Lung (tissue), 12 donors: Measurements from ENCODE around the gene SLC12A3. TPM values are rescaled to one million over a fixed set of nuclear protein-coding genes. Genes with fewer than 3 reads are reported as not detected.
"Not testable (repeated sequence)": the region's sequence is repeated elsewhere in the genome, so short reads cannot be mapped to it uniquely, and the experiment has no call there.

Experiments used
- ATAC-seq: fragments of 200-7000 bp; cut with Tn5 transposase; one replicate; pipeline ENCODE4 v1.9.1; 2020; ENCODE audit warnings: moderate number of reproducible peaks; ENCODE audit not compliant: insufficient read depth, low FRiP score
- DNase-seq, 3 donors: peaks; one replicate each; pipeline ENCODE4 v3.0.0-alpha.2; 2013 to 2017
- H3K27ac ChIP-seq, 2 donors: one replicate each; pipeline ENCODE4 v1.5.1; 2013; ENCODE audit warnings: mild to moderate bottlenecking in 2 of 2, moderate library complexity in 2 of 2, control low read depth in 1 of 2, inconsistent platforms in 1 of 2, low read depth in 1 of 2, low read length in 1 of 2
- H3K27me3 ChIP-seq, 3 donors: one replicate each; pipeline ENCODE4 v1.5.1; 2013; ENCODE audit warnings: low read length in 2 of 3; ENCODE audit not compliant: control insufficient read depth in 3 of 3, insufficient read depth in 3 of 3
- H3K36me3 ChIP-seq, 4 donors: one replicate each; pipeline ENCODE4 v1.5.1; 2013; ENCODE audit warnings: low read length in 4 of 4, mild to moderate bottlenecking in 1 of 4, moderate library complexity in 1 of 4; ENCODE audit not compliant: control insufficient read depth in 4 of 4, insufficient read depth in 4 of 4
- H3K4me1 ChIP-seq, 5 donors: one replicate each; pipeline ENCODE4 v1.5.1; 2013; ENCODE audit warnings: low read length in 5 of 5, mild to moderate bottlenecking in 2 of 5, moderate library complexity in 1 of 5; ENCODE audit not compliant: control insufficient read depth in 5 of 5, insufficient read depth in 5 of 5
- H3K4me3 ChIP-seq: one replicate; pipeline ENCODE4 v1.5.1; 2013; ENCODE audit warnings: mild to moderate bottlenecking, control low read depth, moderate library complexity
- H3K9ac ChIP-seq, 2 donors: one replicate each; pipeline ENCODE4 v1.5.1; 2013; ENCODE audit warnings: low read length in 2 of 2, control low read depth in 1 of 2; ENCODE audit not compliant: insufficient read depth in 1 of 2
- H3K9me3 ChIP-seq, 4 donors: one replicate each; pipeline ENCODE4 v1.5.1; 2013; ENCODE audit warnings: low read length in 3 of 4, mild to moderate bottlenecking in 1 of 4, moderate library complexity in 1 of 4; ENCODE audit not compliant: control insufficient read depth in 4 of 4, insufficient read depth in 3 of 4
- CTCF ChIP-seq: IDR thresholded peaks from 2 replicates; pipeline ENCODE4 v1.5.1; 2012; ENCODE audit warnings: mild to moderate bottlenecking; ENCODE audit errors: control extremely low read depth, extremely low read depth
- WGBS, 2 donors: extraction: QIAGEN DNeasy Blood & Tissue Kit; methylation state at CpG; one replicate each; pipeline ENCODE4 v1.1.7; 2013; 5-methylcytosine and 5-hydroxymethylcytosine counted together
- polyA plus RNA-seq, 2 donors: library from polyadenylated mRNA; stranded (reverse); fragments of 200-250 nt; gene quantifications; one replicate each; pipeline ENCODE4 v1.2.1, GENCODE V29; 2013
- total RNA-seq, 2 donors: library from RNA; depleted of rRNA in 1 of 2; stranded (reverse); fragments of >200 nt in 1 of 2; gene quantifications; one replicate each; pipeline ENCODE4 v1.2.1, GENCODE V29; 2014 to 2021
- donor health status: control.
- donor health status: control.
- donor health status: Bipolar disorder and iron deficiency.
- donor health status: healthy.
- donor health status: DM: yes; HTN: yes; CAD: no.

Gene SLC12A3
- total and polyA plus RNA-seq, 4 donors = 0.04 to 0.07 TPM; not detected in 2

- WGBS, 2 donors = 91 to 100% methylated on average over 2 of the region's 2 CpGs
- ATAC-seq (no peak), DNase-seq (no peak)
- H3K27ac ChIP-seq = no peak overlapping the region
- H3K9ac ChIP-seq = no peak overlapping the region
- TF ChIP-seq CTCF = no peak
- H3K4me1 ChIP-seq = no peaks in the 10 kb centered on the region
- no peaks in the 10 kb centered on the region for H3K36me3 ChIP-seq
- H3K9me3 ChIP-seq = no peaks in the 10 kb centered on the region
- no peak overlapping the region for H3K4me3 ChIP-seq
- no peaks in the 10 kb centered on the region for H3K27me3 ChIP-seq
These were observed 18.6 kb downstream of the SLC12A3 start for GRCh38 chr16:56883586-56883985.

DNA sequence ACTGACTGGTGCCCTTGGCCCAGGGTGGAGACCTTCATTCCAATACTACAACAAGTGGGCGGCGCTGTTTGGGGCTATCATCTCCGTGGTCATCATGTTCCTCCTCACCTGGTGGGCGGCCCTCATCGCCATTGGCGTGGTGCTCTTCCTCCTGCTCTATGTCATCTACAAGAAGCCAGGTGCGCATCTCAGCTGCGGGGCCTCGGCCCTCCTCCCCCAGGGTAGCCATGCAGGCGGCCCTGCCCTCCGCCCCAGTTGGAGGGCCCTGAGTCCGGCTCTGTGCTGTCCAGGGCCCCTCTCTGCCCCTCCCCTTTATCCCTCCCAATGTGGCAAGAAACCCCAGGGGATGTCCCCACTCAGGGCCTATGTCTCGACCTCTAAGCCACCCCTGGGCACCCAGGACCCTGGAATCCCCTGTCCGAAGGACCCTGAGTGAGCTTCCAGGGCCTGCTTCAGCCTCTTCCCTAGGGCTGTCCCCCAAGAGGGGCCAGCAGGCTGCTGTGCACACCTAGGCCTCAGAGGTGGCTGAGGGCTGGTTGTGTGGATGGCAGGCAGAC, 19.1 kb downstream of the SLC12A3 start:
- TF ChIP-seq CTCF = no peak
- no peak for DNase-seq

DNA sequence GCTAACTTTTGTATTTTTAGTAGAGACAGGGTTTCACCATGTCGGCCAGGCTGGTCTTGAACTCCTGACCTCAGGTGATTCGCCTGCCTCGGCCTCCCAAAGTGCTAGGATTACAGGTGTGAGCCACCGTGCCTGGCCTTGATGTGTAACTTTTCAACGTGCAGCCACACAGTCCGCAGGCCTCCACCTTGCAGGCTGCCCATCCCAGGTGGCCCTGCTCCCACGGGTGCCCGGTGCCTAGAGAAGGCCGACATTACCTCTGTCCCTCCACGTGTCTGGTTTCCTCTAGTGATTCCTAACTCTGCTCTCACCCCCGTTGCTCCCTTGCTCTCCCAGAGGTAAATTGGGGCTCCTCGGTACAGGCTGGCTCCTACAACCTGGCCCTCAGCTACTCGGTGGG, 19.9 kb downstream of the SLC12A3 start:
- H3K36me3 ChIP-seq, ATAC-seq, H3K4me3 ChIP-seq, H3K9me3 ChIP-seq, DNase-seq, H3K27me3 ChIP-seq, H3K4me1 ChIP-seq, H3K27ac ChIP-seq, H3K9ac ChIP-seq: not testable (repeated sequence)
- 93 to 97% methylated on average over 13 of the region's 13 CpGs for WGBS, 2 donors

More for the DNA sequence above, 19.1 kb downstream of the SLC12A3 start:
- H3K27ac ChIP-seq = no peak overlapping the region
- no peaks in the 10 kb centered on the region for H3K36me3 ChIP-seq
- H3K9ac ChIP-seq = no peak overlapping the region
- ATAC-seq = no peak
- no peaks in the 10 kb centered on the region for H3K4me1 ChIP-seq
- no peaks in the 10 kb centered on the region for H3K27me3 ChIP-seq
- H3K4me3 ChIP-seq = no peak overlapping the region
- 97% methylated on average over 14 of the region's 14 CpGs for WGBS, 2 donors
- H3K9me3 ChIP-seq = no peaks in the 10 kb centered on the region

- no peak overlapping the region for H3K27ac ChIP-seq
- no peaks in the 10 kb centered on the region for H3K36me3 ChIP-seq
- H3K4me3 ChIP-seq = no peak overlapping the region
- H3K27me3 ChIP-seq = no peaks in the 10 kb centered on the region
- DNase-seq = no peak
- H3K9ac ChIP-seq = no peak overlapping the region
- no peaks in the 10 kb centered on the region for H3K9me3 ChIP-seq
- no peak for ATAC-seq
- no peaks in the 10 kb centered on the region for H3K4me1 ChIP-seq
- WGBS, 2 donors = 89 to 97% methylated on average over 9 of the region's 9 CpGs
- no peak for TF ChIP-seq CTCF
These were observed 20.6 kb downstream of the SLC12A3 start for GRCh38 chr16:56885446-56886162.
